Measurements from ENCODE around the gene TOLLIP. TPM values are rescaled to one million over a fixed set of nuclear protein-coding genes. Genes with fewer than 3 reads are reported as not detected.
"Not testable (repeated sequence)": the region's sequence is repeated elsewhere in the genome, so short reads cannot be mapped to it uniquely, and the experiment has no call there.

The TOLLIP gene
- total RNA-seq, 2 donors from 2014 or later = 29.5 to 36.1 TPM

DNA sequence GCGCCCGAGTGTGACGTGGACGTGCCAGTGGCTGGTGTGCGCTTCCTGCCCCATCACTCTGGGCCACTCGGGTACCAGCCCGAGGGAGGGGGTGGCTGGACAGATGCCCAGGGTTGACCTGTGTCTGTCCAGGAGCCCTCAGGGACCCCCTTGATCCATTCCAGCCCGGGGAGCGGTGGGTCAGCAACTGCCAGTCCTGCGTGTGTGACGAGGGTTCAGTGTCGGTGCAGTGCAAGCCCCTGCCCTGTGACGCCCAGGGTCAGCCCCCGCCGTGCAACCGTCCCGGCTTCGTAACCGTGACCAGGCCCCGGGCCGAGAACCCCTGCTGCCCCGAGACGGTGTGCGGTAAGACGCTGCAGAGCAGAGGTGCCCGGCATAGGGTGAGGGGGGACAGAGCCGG, 52.1 kb downstream of the TOLLIP start:
- DNase-seq (ENCODE audit: low spot score in 2 of 2) (no peak), ATAC-seq (no peak)
- Mint-ChIP-seq H3K36me3 (no peaks in the 10 kb centered on the region), H3K9me3 (no peaks in the 10 kb centered on the region), H3K27ac (no peak overlapping the region)

DNA sequence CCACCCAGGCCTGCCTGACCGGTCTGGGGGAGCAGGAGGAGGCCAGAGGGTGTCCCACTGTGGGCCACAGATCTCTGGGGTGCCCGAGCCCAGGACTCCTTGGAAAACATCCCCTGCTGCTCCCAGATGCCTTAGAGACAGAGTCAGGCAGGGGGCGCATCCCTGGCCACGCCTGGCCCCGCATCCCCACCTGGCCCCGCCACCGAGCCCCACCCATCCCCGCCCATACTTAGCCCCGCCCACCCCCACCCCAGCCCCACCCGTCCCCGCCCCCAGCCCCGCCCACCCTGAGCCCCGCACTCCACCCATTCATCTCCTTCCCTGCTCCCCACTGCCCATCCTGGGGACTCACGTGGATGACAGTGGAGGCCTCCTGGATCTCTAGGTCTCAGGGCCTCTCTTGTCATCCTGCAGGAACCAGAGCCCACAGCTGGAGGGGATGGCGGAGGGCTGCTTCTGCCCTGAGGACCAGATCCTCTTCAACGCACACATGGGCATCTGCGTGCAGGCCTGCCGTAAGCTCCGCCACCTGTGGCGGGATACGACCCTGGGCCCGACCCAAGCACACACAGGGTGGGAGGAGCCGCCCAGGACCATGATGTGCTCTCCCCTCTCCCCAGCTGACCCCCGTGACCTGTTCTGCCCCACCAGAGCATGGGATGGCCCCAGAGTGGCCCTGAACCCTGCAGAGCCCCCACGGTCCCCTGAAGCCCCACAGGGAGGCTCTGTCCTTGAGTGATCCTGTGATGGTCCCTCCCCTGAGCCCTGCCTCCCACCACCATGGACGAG, 53.0 kb downstream of the TOLLIP start:
- Mint-ChIP-seq H3K27ac (no peak overlapping the region), H3K36me3 (no peaks in the 10 kb centered on the region), H3K9me3 (no peaks in the 10 kb centered on the region)
- DNase-seq (ENCODE audit: low spot score in 2 of 2) = no peak
- no peak for ATAC-seq

DNA sequence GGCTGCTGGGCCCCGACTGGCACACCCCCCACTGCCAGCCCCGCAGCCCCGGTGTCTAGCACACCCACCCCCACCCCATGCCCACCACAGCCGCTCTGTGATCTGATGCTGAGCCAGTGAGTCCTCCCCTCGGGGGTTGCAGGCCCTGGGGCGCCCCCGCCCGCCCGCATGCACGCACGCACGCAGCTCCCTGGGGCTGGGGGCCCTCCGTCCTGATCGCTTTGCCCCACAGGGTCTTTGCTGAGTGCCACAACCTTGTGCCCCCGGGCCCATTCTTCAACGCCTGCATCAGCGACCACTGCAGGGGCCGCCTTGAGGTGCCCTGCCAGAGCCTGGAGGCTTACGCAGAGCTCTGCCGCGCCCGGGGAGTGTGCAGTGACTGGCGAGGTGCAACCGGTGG, 54.3 kb downstream of the TOLLIP start:
- Mint-ChIP-seq H3K9me3 (no peaks in the 10 kb centered on the region), H3K36me3 (peaks cover 0 to 7% of the 10 kb centered on the region in 2 donors), H3K27ac (no peak overlapping the region)

DNA sequence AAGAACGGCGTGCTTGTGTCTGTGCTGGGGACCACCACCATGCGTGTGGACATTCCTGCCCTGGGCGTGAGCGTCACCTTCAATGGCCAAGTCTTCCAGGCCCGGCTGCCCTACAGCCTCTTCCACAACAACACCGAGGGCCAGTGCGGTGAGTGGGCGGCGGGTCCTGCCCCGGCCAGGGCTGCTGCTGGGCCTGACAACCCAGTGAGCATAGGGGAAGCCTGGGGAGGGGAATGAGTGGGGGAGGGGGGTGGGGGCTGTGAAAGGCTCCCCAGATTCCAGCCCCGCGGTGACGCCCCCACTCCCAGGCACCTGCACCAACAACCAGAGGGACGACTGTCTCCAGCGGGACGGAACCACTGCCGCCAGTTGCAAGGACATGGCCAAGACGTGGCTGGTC, 54.7 kb downstream of the TOLLIP start:
- ATAC-seq = no peak
- Mint-ChIP-seq H3K9me3 (no peaks in the 10 kb centered on the region), H3K36me3 (peaks cover 0 to 7% of the 10 kb centered on the region in 2 donors), H3K27ac (no peak overlapping the region)
- DNase-seq (ENCODE audit: low spot score in 2 of 2) = no peak

More for the DNA sequence above, 54.3 kb downstream of the TOLLIP start:
- no peak for ATAC-seq
- DNase-seq (ENCODE audit: low spot score in 2 of 2) = no peak

DNA sequence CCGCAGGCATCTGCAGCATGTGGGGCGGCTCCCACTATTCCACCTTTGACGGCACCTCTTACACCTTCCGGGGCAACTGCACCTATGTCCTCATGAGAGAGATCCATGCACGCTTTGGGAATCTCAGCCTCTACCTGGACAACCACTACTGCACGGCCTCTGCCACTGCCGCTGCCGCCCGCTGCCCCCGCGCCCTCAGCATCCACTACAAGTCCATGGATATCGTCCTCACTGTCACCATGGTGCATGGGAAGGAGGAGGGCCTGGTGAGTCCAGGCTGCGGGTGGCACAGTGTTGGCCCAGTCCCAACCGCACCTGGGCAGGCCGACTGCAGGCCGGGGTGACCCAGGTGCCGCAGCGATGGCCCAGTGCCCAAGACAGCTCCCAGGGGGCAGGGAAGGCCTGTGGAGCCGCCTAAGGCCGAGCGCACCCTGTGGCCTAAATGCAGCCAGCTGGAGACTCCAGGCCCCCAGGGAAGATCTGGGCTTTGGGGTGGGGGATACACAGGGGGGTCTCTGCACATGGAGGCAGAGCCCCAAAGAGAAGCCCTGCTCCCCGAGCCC, 55.3 kb downstream of the TOLLIP start:
- H3K36me3 Mint-ChIP-seq = peaks cover 0 to 7% of the 10 kb centered on the region in 2 donors
- H3K27ac Mint-ChIP-seq = no peak overlapping the region
- DNase-seq (ENCODE audit: low spot score in 2 of 2) (no peak), ATAC-seq (no peak)
- H3K9me3 Mint-ChIP-seq = no peaks in the 10 kb centered on the region

DNA sequence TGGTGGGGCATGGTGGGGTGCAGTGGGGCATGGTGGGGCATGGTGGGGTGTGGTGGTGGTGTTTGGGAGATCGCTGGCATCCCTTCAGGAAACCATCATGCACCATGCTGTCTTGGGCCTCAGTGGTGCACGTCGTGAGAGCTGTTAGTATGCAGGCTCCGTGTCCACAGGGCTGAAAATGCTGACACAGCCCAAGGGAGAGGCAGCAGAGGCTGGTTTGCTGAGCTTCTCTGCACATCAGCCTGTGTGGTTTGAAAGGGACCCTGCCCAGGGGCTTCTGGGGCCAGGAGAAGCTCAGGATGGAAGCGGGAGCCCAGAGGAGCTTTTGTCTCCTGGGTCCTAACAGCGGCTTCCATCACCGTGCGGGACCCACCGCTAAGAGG, 56.3 kb downstream of the TOLLIP start:
- Mint-ChIP-seq H3K36me3 (peaks cover 0 to 7% of the 10 kb centered on the region in 2 donors), H3K9me3 (no peaks in the 10 kb centered on the region), H3K27ac (no peak overlapping the region)
- no peak for ATAC-seq
- no peak for DNase-seq (ENCODE audit: low spot score in 2 of 2)

DNA sequence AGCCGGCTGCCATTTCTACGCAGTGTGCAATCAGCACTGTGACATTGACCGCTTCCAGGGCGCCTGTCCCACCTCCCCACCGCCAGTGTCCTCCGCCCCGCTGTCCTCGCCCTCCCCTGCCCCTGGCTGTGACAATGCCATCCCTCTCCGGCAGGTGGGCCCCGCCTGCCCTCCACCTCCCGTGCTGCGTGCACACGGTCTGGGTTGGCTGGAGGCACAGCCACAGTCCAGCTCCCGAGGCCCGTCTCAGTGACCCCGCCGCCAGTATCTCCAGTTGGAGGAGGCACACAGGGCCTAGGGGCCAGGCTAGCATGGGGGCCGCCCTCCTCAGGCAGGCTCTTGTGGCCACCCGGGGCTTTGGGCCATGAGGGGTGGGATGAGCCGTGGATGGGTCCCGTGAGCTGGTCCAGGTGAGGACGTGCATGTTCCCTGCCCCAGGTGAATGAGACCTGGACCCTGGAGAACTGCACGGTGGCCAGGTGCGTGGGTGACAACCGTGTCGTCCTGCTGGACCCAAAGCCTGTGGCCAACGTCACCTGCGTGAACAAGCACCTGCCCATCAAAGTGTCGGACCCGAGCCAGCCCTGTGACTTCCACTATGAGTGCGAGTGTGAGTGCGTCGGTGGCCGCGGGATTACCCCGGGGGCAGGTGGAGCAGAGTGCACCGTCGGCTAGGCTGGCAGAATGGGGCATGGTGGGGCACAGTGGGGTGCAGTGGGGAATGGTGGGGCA, 56.9 kb downstream of the TOLLIP start:
- H3K36me3 Mint-ChIP-seq = peaks cover 0 to 7% of the 10 kb centered on the region in 2 donors
- no peak overlapping the region for H3K27ac Mint-ChIP-seq
- ATAC-seq (no peak), DNase-seq (ENCODE audit: low spot score in 2 of 2) (no peak)
- no peaks in the 10 kb centered on the region for H3K9me3 Mint-ChIP-seq

DNA sequence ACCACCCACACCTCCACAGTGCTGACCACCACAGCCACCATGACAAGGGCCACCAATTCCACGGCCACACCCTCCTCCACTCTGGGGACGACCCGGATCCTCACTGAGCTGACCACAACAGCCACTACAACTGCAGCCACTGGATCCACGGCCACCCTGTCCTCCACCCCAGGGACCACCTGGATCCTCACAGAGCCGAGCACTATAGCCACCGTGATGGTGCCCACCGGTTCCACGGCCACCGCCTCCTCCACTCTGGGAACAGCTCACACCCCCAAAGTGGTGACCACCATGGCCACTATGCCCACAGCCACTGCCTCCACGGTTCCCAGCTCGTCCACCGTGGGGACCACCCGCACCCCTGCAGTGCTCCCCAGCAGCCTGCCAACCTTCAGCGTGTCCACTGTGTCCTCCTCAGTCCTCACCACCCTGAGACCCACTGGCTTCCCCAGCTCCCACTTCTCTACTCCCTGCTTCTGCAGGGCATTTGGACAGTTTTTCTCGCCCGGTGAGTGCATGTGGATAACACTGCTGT, 58.1 kb downstream of the TOLLIP start:
- Mint-ChIP-seq H3K27ac (peak overlapping the region in 1 of 2 donors; percentile 87), H3K36me3 (peaks cover 0 to 9% of the 10 kb centered on the region in 2 donors), H3K9me3 (no peaks in the 10 kb centered on the region)
- DNase-seq (ENCODE audit: low spot score in 2 of 2) (no peak), ATAC-seq (no peak)

DNA sequence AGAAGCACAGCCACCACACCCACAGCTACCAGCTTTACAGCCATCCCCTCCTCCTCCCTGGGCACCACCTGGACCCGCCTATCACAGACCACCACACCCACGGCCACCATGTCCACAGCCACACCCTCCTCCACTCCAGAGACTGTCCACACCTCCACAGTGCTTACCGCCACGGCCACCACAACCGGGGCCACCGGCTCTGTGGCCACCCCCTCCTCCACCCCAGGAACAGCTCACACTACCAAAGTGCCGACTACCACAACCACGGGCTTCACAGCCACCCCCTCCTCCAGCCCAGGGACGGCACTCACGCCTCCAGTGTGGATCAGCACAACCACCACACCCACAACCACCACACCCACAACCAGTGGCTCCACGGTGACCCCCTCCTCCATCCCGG, 59.0 kb downstream of the TOLLIP start:
- DNase-seq (ENCODE audit: low spot score in 2 of 2); ATAC-seq; H3K9me3 Mint-ChIP-seq: not testable (repeated sequence)
- Mint-ChIP-seq H3K27ac (peak overlapping the region; percentile 32 to 87), H3K36me3 (peaks cover 0 to 12% of the 10 kb centered on the region in 2 donors)

DNA sequence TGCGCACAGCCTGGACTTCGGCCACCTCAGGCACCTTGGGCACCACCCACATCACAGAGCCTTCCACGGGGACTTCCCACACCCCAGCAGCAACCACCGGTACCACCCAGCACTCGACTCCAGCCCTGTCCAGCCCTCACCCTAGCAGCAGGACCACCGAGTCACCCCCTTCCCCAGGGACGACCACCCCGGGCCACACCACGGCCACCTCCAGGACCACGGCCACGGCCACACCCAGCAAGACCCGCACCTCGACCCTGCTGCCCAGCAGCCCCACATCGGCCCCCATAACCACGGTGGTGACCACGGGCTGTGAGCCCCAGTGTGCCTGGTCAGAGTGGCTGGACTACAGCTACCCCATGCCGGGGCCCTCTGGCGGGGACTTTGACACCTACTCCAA, 60.5 kb downstream of the TOLLIP start:
- DNase-seq (ENCODE audit: low spot score in 2 of 2); H3K27ac Mint-ChIP-seq; ATAC-seq; H3K9me3 Mint-ChIP-seq: not testable (repeated sequence)
- H3K36me3 Mint-ChIP-seq = peaks cover 0 to 12% of the 10 kb centered on the region in 2 donors

DNA sequence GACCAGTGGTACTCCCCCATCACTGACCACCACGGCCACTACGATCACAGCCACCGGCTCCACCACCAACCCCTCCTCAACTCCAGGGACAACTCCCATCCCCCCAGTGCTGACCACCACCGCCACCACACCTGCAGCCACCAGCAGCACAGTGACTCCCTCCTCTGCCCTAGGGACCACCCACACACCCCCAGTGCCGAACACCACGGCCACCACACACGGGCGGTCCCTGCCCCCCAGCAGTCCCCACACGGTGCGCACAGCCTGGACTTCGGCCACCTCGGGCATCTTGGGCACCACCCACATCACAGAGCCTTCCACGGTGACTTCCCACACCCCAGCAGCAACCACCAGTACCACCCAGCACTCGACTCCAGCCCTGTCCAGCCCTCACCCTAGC, 62.4 kb downstream of the TOLLIP start:
- ATAC-seq; H3K27ac Mint-ChIP-seq; DNase-seq (ENCODE audit: low spot score in 2 of 2); H3K9me3 Mint-ChIP-seq: not testable (repeated sequence)
- peaks cover 0 to 12% of the 10 kb centered on the region in 2 donors for H3K36me3 Mint-ChIP-seq

DNA sequence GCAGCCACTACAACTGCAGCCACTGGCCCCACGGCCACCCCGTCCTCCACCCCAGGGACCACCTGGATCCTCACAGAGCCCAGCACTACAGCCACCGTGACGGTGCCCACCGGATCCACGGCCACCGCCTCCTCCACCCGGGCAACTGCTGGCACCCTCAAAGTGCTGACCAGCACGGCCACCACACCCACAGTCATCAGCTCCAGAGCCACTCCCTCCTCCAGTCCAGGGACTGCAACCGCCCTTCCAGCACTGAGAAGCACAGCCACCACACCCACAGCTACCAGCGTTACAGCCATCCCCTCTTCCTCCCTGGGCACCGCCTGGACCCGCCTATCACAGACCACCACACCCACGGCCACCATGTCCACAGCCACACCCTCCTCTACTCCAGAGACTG, 63.1 kb downstream of the TOLLIP start:
- H3K27ac Mint-ChIP-seq; DNase-seq (ENCODE audit: low spot score in 2 of 2); H3K9me3 Mint-ChIP-seq; ATAC-seq: not testable (repeated sequence)
- H3K36me3 Mint-ChIP-seq = peaks cover 0 to 11% of the 10 kb centered on the region in 2 donors

DNA sequence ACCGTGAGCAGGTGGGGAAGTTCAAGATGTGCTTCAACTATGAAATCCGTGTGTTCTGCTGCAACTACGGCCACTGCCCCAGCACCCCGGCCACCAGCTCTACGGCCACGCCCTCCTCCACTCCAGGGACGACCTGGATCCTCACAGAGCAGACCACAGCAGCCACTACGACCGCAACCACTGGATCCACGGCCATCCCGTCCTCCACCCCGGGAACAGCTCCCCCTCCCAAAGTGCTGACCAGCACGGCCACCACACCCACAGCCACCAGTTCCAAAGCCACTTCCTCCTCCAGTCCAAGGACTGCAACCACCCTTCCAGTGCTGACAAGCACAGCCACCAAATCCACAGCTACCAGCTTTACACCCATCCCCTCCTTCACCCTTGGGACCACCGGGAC, 63.7 kb downstream of the TOLLIP start:
- H3K36me3 Mint-ChIP-seq; H3K27ac Mint-ChIP-seq; H3K9me3 Mint-ChIP-seq; ATAC-seq; DNase-seq (ENCODE audit: low spot score in 2 of 2): not testable (repeated sequence)

DNA sequence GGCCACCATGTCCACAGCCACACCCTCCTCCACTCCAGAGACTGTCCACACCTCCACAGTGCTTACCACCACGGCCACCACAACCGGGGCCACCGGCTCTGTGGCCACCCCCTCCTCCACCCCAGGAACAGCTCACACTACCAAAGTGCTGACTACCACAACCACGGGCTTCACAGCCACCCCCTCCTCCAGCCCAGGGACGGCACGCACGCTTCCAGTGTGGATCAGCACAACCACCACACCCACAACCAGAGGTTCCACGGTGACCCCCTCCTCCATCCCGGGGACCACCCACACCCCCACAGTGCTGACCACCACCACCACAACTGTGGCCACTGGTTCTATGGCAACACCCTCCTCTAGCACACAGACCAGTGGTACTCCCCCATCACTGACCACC, 64.9 kb downstream of the TOLLIP start:
- DNase-seq (ENCODE audit: low spot score in 2 of 2); H3K27ac Mint-ChIP-seq; ATAC-seq; H3K36me3 Mint-ChIP-seq; H3K9me3 Mint-ChIP-seq: not testable (repeated sequence)

DNA sequence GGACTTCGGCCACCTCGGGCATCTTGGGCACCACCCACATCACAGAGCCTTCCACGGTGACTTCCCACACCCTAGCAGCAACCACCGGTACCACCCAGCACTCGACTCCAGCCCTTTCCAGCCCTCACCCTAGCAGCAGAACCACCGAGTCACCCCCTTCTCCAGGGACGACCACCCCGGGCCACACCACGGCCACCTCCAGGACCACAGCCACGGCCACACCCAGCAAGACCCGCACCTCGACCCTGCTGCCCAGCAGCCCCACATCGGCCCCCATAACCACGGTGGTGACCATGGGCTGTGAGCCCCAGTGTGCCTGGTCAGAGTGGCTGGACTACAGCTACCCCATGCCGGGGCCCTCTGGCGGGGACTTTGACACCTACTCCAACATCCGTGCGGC, 65.9 kb downstream of the TOLLIP start:
- not testable (repeated sequence) for H3K9me3 Mint-ChIP-seq; H3K36me3 Mint-ChIP-seq; H3K27ac Mint-ChIP-seq; DNase-seq (ENCODE audit: low spot score in 2 of 2); ATAC-seq

DNA sequence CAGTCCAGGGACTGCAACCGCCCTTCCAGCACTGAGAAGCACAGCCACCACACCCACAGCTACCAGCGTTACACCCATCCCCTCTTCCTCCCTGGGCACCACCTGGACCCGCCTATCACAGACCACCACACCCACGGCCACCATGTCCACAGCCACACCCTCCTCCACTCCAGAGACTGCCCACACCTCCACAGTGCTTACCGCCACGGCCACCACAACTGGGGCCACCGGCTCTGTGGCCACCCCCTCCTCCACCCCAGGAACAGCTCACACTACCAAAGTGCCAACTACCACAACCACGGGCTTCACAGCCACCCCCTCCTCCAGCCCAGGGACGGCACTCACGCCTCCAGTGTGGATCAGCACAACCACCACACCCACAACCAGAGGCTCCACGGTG, 66.7 kb downstream of the TOLLIP start:
- not testable (repeated sequence) for H3K9me3 Mint-ChIP-seq; H3K27ac Mint-ChIP-seq; ATAC-seq; DNase-seq (ENCODE audit: low spot score in 2 of 2); H3K36me3 Mint-ChIP-seq

DNA sequence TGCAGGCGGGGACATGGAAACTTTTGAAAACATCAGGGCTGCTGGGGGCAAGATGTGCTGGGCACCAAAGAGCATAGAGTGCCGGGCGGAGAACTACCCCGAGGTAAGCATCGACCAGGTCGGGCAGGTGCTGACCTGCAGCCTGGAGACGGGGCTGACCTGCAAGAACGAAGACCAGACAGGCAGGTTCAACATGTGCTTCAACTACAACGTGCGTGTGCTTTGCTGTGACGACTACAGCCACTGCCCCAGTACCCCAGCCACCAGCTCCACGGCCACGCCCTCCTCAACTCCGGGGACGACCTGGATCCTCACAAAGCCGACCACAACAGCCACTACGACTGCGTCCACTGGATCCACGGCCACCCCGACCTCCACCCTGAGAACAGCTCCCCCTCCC, 67.1 kb downstream of the TOLLIP start:
- ATAC-seq (no peak), DNase-seq (ENCODE audit: low spot score in 2 of 2) (no peak)
- no peaks in the 10 kb centered on the region for H3K9me3 Mint-ChIP-seq
- H3K27ac Mint-ChIP-seq = no peak overlapping the region
- H3K36me3 Mint-ChIP-seq = peaks cover 0 to 4% of the 10 kb centered on the region in 2 donors
